Adrenal gland (tissue), 5 donors: ENCODE data around the gene PBRM1.

Experiments used
- POLR2A ChIP-seq, 2 donors: fragments of 450-650 bp; IDR thresholded peaks; one replicate each; pipeline ENCODE4 v1.6.1; 2017; ENCODE audit warnings: antibody characterized with exemption in 2 of 2, mild to moderate bottlenecking in 2 of 2, moderate library complexity in 1 of 2
- TF ChIP-seq, protein P1 (sequence below), 6 experiments: fragments of 450-650 bp in 4 of 6; fragments of 200-600 bp in 2 of 6; sonication (generic) in 1 of 6; IDR thresholded peaks; 1 replicate in 5 of 6; 2 replicates in 1 of 6; pipeline versions ENCODE4 v1.5.1 to v1.8.0; 2016 to 2021; ENCODE audit warnings: antibody characterized with exemption in 6 of 6, mild to moderate bottlenecking in 2 of 6, moderate library complexity in 1 of 6
- donor health status: DM: no; HTN: no; CAD: no.

DNA sequence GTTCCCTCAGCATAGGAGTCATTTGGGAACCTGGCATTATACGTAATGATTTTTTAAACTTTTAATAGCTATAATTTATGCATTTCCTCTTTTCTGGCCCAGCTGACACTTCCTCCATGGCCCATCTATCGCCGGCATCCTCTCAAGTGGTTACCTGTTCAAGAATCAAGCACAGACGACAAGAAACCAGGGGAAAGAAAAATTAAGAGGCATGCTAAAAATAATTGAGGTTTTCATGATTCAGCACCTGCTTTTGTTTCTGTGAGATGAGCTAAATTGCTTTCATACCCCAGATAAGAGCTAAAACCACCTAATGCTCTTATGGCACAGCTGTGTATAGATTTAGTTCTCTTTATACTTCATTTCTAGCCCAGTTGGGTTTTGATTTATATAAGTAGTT is 21.9 kb upstream of the PBRM1 start:
- TF ChIP-seq, protein P1, sequence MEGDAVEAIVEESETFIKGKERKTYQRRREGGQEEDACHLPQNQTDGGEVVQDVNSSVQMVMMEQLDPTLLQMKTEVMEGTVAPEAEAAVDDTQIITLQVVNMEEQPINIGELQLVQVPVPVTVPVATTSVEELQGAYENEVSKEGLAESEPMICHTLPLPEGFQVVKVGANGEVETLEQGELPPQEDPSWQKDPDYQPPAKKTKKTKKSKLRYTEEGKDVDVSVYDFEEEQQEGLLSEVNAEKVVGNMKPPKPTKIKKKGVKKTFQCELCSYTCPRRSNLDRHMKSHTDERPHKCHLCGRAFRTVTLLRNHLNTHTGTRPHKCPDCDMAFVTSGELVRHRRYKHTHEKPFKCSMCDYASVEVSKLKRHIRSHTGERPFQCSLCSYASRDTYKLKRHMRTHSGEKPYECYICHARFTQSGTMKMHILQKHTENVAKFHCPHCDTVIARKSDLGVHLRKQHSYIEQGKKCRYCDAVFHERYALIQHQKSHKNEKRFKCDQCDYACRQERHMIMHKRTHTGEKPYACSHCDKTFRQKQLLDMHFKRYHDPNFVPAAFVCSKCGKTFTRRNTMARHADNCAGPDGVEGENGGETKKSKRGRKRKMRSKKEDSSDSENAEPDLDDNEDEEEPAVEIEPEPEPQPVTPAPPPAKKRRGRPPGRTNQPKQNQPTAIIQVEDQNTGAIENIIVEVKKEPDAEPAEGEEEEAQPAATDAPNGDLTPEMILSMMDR (IDR thresholded peaks at IDR 0.05): no peak
- TF ChIP-seq POLR2A (IDR thresholded peaks at IDR 0.05): no peak
